ENCODE data around the gene B3GAT3. TPM values are rescaled to one million over a fixed set of nuclear protein-coding genes. Genes with fewer than 3 reads are reported as not detected.
"Not testable (repeated sequence)": the region's sequence is repeated elsewhere in the genome, so short reads cannot be mapped to it uniquely, and the experiment has no call there.

B3GAT3 gene
- polyA plus RNA-seq (ENCODE audit: insufficient read length in 10 of 10): 10 to 100 TPM; 13.3 to 22.3 (median 18.7) TPM
- long read RNA-seq, donor 1, partial matches to known transcripts: 0 of 4 reads
- long read RNA-seq, donor 1, other reads (novel, unspliced or antisense): 0 of 4 reads
- long read RNA-seq, donor 2, transcript B3GAT3-201 (5 exons, 1,641 nt): major isoform, 5 of 5 reads
- long read RNA-seq, donor 2, partial matches to known transcripts: 0 of 5 reads
- long read RNA-seq, donor 2, other reads (novel, unspliced or antisense): 0 of 5 reads
- long read RNA-seq, donor 3: 0 reads
- long read RNA-seq, donor 4, transcript B3GAT3-201 (5 exons, 1,641 nt): major isoform, 5 of 5 reads
- long read RNA-seq, donor 4, partial matches to known transcripts: 0 of 5 reads
- long read RNA-seq, donor 4, other reads (novel, unspliced or antisense): 0 of 5 reads
- long read RNA-seq, donor 5, transcript B3GAT3-201 (5 exons, 1,641 nt): major isoform, 13 of 13 reads
- long read RNA-seq, donor 5, partial matches to known transcripts: 0 of 13 reads
- long read RNA-seq, donor 5, other reads (novel, unspliced or antisense): 0 of 13 reads
- long read RNA-seq, donor 6, transcript B3GAT3-201 (5 exons, 1,641 nt): major isoform, 9 of 10 reads
- long read RNA-seq, donor 6, partial matches to known transcripts: 0 of 10 reads
- long read RNA-seq, donor 6, other reads (novel, unspliced or antisense): 0 of 10 reads
- long read RNA-seq, donor 7, partial matches to known transcripts: 12 of 13 reads
- long read RNA-seq, donor 7, other reads (novel, unspliced or antisense): 0 of 13 reads
- long read RNA-seq, donor 8, transcript B3GAT3-201 (5 exons, 1,641 nt): major isoform, 5 of 11 reads
- long read RNA-seq, donor 8, partial matches to known transcripts: 5 of 11 reads
- long read RNA-seq, donor 8, other reads (novel, unspliced or antisense): 0 of 11 reads
- long read RNA-seq, donor 9, partial matches to known transcripts: 0 of 1 reads
- long read RNA-seq, donor 9, other reads (novel, unspliced or antisense): 0 of 1 reads

GRCh38 chr11:62621567-62622470, at the start of gene B3GAT3:
TSS of gene B3GAT3 (minus strand) at chr11:62621986. CDS start at chr11:62621947, 39 bp downstream.
- peak; percentile 94 to 98 (median 96) for DNase-seq

- DNase-seq: no peak
Measured at GRCh38 chr11:62671236-62671607, 49.4 kb upstream of the B3GAT3 start.

GRCh38 chr11:62669420-62670161, 47.8 kb upstream of the B3GAT3 start:
- DNase-seq: no peak

GRCh38 chr11:62667460-62667859, 45.7 kb upstream of the B3GAT3 start:
- no peak for DNase-seq

- no peak for DNase-seq
Measured at GRCh38 chr11:62666259-62666926, 44.6 kb upstream of the B3GAT3 start.

- no peak for DNase-seq
Measured at GRCh38 chr11:62665599-62666258, 43.9 kb upstream of the B3GAT3 start.

GRCh38 chr11:62665075-62665598, 43.4 kb upstream of the B3GAT3 start, which contains the start of the genes C11orf98 and CSKMT:
TSS of gene C11orf98 (minus strand) at chr11:62665210. CDS start at chr11:62665169, 41 bp downstream.
TSS of gene CSKMT (plus strand) at chr11:62665312. CDS start at chr11:62665880, 568 bp downstream.
- peak; percentile 95 to 98 (median 97) for DNase-seq

- DNase-seq: no peak
Measured at GRCh38 chr11:62664405-62665074, 42.8 kb upstream of the B3GAT3 start.

GRCh38 chr11:62656796-62657429, 35.1 kb upstream of the B3GAT3 start:
- no peak for DNase-seq

GRCh38 chr11:62654297-62654696, 32.5 kb upstream of the B3GAT3 start:
- no peak for DNase-seq

GRCh38 chr11:62652161-62653006, 30.6 kb upstream of the B3GAT3 start:
- DNase-seq: no peak

GRCh38 chr11:62650283-62650682, 28.5 kb upstream of the B3GAT3 start:
- not testable (repeated sequence) for DNase-seq

GRCh38 chr11:62649486-62649885, 27.7 kb upstream of the B3GAT3 start:
- no peak for DNase-seq

GRCh38 chr11:62648967-62649364, 27.2 kb upstream of the B3GAT3 start:
- DNase-seq: no peak

- no peak for DNase-seq
Measured at GRCh38 chr11:62648185-62648966, 26.6 kb upstream of the B3GAT3 start.

- DNase-seq: no peak
Measured at GRCh38 chr11:62647609-62648005, 25.8 kb upstream of the B3GAT3 start.
